Mesenchymal stem cell (in vitro differentiated cells and primary cell): ENCODE measurements around the gene ZCCHC18.
"Not testable (repeated sequence)": the region's sequence is repeated elsewhere in the genome, so short reads cannot be mapped to it uniquely, and the experiment has no call there.

Source experiments
- DNase-seq: peaks from one replicate; pipeline ENCODE4 v3.0.0-alpha.2; 2013
- H2AFZ ChIP-seq: one replicate; pipeline ENCODE4 v1.6.1; 2013; ENCODE audit warnings: low read depth, mild to moderate bottlenecking, control low read depth, inconsistent platforms, low read length, moderate library complexity
- H2AK5ac ChIP-seq: 2 replicates; pipeline ENCODE4 v1.6.1; 2013; ENCODE audit warnings: low read length, moderate library complexity, mild to moderate bottlenecking, inconsistent platforms; ENCODE audit not compliant: severe bottlenecking
- H2BK120ac ChIP-seq: one replicate; pipeline ENCODE4 v1.6.1; 2013; ENCODE audit warnings: low read depth, mild to moderate bottlenecking, inconsistent platforms, low read length, moderate library complexity
- H2BK12ac ChIP-seq, 2 experiments: one replicate each; pipeline ENCODE4 v1.6.1; 2013; ENCODE audit warnings: inconsistent platforms in 2 of 2, low read length in 2 of 2, mild to moderate bottlenecking in 2 of 2, moderate library complexity in 2 of 2, control low read depth in 1 of 2
- H2BK15ac ChIP-seq: one replicate; pipeline ENCODE4 v1.6.1; 2013; ENCODE audit warnings: mild to moderate bottlenecking, low read depth, inconsistent platforms; ENCODE audit not compliant: poor library complexity, severe bottlenecking
- H2BK5ac ChIP-seq: 2 replicates; pipeline ENCODE4 v1.6.1; 2013; ENCODE audit warnings: low read depth, mild to moderate bottlenecking, low read length, control low read depth, inconsistent platforms; ENCODE audit not compliant: poor library complexity, severe bottlenecking
- H3K14ac ChIP-seq, 2 experiments: one replicate each; pipeline ENCODE4 v1.6.1; 2013; ENCODE audit warnings: inconsistent platforms in 2 of 2, low read length in 2 of 2, control low read depth in 1 of 2, mild to moderate bottlenecking in 1 of 2, moderate library complexity in 1 of 2
- H3K18ac ChIP-seq, 2 experiments: one replicate each; pipeline ENCODE4 v1.6.1; 2013; ENCODE audit warnings: inconsistent platforms in 2 of 2, low read length in 2 of 2, control low read depth in 1 of 2, low read depth in 1 of 2, mild to moderate bottlenecking in 1 of 2
- H3K23ac ChIP-seq, 2 experiments: one replicate each; pipeline ENCODE4 v1.6.1; 2013; ENCODE audit warnings: inconsistent platforms in 2 of 2, low read length in 2 of 2, mild to moderate bottlenecking in 2 of 2, moderate library complexity in 2 of 2, control low read depth in 1 of 2
- H3K27ac ChIP-seq: 2 replicates; pipeline ENCODE4 v1.5.1; 2013; ENCODE audit warnings: mild to moderate bottlenecking, moderate library complexity, low read length, control low read depth, inconsistent platforms; ENCODE audit not compliant: poor library complexity, severe bottlenecking
- H3K27me3 ChIP-seq, 2 experiments: 2 replicates each; pipeline versions ENCODE4 v1.6.1 to v1.7.0; 2013; ENCODE audit warnings: low read length in 2 of 2, mild to moderate bottlenecking in 2 of 2, moderate library complexity in 2 of 2, control low read depth in 1 of 2, inconsistent platforms in 1 of 2; ENCODE audit not compliant: control insufficient read depth in 1 of 2, insufficient read depth in 1 of 2
- H3K36me3 ChIP-seq, 2 experiments: 2 replicates each; pipeline versions ENCODE4 v1.6.1 to v1.7.0; 2013; ENCODE audit warnings: low read length in 2 of 2, control low read depth in 1 of 2, inconsistent platforms in 1 of 2, low read depth in 1 of 2, mild to moderate bottlenecking in 1 of 2; ENCODE audit not compliant: insufficient read depth in 2 of 2, control insufficient read depth in 1 of 2
- H3K4ac ChIP-seq, 2 experiments: one replicate each; pipeline ENCODE4 v1.6.1; 2013; ENCODE audit warnings: inconsistent platforms in 2 of 2, low read length in 2 of 2, mild to moderate bottlenecking in 2 of 2, moderate library complexity in 2 of 2, control low read depth in 1 of 2, low read depth in 1 of 2
- H3K4me1 ChIP-seq: 2 replicates; pipeline ENCODE4 v1.6.1; 2013; ENCODE audit warnings: low read depth, low read length, control low read depth; ENCODE audit not compliant: control insufficient read depth, insufficient read depth
- H3K4me2 ChIP-seq: 2 replicates; pipeline ENCODE4 v1.6.1; 2013; ENCODE audit warnings: low read length, mild to moderate bottlenecking, inconsistent platforms; ENCODE audit not compliant: poor library complexity, severe bottlenecking
- H3K4me3 ChIP-seq, 2 experiments: 2 replicates each; pipeline versions ENCODE4 v1.5.1 to v1.7.0; 2013; ENCODE audit warnings: low read length in 2 of 2, mild to moderate bottlenecking in 2 of 2, control low read depth in 1 of 2, low read depth in 1 of 2; ENCODE audit not compliant: insufficient read depth in 1 of 2
- H3K79me1 ChIP-seq: replicated peaks from 2 replicates; pipeline ENCODE4 v1.6.1; 2013; ENCODE audit warnings: mild to moderate bottlenecking, control low read depth, low read length, inconsistent platforms; ENCODE audit not compliant: poor library complexity, severe bottlenecking
- H3K9ac ChIP-seq: 2 replicates; pipeline ENCODE4 v1.7.0; 2013; ENCODE audit warnings: mild to moderate bottlenecking, low read length, moderate library complexity
- H3K9me3 ChIP-seq: 2 replicates; pipeline ENCODE4 v1.7.0; 2013; ENCODE audit warnings: mild to moderate bottlenecking, low read length; ENCODE audit not compliant: control insufficient read depth
- H4K8ac ChIP-seq: one replicate; pipeline ENCODE4 v1.6.1; 2013; ENCODE audit warnings: inconsistent platforms, mild to moderate bottlenecking, low read length, moderate library complexity
- H4K91ac ChIP-seq: one replicate; pipeline ENCODE4 v1.6.1; 2013; ENCODE audit warnings: mild to moderate bottlenecking, low read length, inconsistent platforms
- WGBS: methylation state at CpG from one replicate; pipeline ENCODE4 v1.1.7; 2013; ENCODE audit warnings: mixed read lengths; 5-methylcytosine and 5-hydroxymethylcytosine counted together

Gene ZCCHC18

DNA sequence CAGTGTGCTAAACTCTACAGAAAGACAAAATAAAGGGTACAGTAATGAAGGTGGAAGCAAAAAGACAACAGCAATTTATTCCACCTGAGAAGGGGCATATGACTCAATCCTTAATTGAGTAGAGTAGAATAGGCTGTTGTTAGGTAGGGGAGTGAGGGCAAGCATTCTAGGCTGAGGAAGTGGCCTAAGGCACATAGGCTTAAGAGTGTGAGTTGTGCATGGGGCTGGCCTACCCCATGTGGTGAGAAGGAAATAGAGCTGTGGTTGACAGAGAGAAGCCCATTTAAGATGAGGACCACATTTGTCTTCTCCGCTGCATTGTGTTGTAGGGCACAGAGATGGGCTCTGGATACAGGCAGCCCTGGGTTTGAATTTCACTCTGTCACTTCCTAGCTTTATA is 3.4 kb upstream of the ZCCHC18 start:
- no peak overlapping the region for H3K4me2 ChIP-seq
- peaks cover 3% of the 10 kb centered on the region for H3K4me1 ChIP-seq
- H4K91ac ChIP-seq: no peak overlapping the region
- H3K27me3 ChIP-seq: peaks cover 0 to 63% of the 10 kb centered on the region in 2 experiments
- no CpG with 5 or more reads among the region's 1 CpG for WGBS
- no peak for DNase-seq
- H3K9me3 ChIP-seq: no peaks in the 10 kb centered on the region
- no peak overlapping the region for H3K18ac ChIP-seq
- peaks cover 0 to 4% of the 10 kb centered on the region in 2 experiments for H3K36me3 ChIP-seq
- no peak overlapping the region for H2AK5ac ChIP-seq
- no peak overlapping the region for H2BK5ac ChIP-seq
- no peak overlapping the region for H3K4ac ChIP-seq
- no peak overlapping the region for H2BK15ac ChIP-seq
- H2BK12ac ChIP-seq: no peak overlapping the region
- H3K14ac ChIP-seq: no peak overlapping the region
- no peak overlapping the region for H3K23ac ChIP-seq
- peaks cover 1% of the 10 kb centered on the region for H3K79me1 ChIP-seq
- no peak overlapping the region for H3K4me3 ChIP-seq
- no peak overlapping the region for H2BK120ac ChIP-seq
- no peak overlapping the region for H2AFZ ChIP-seq
- no peak overlapping the region for H4K8ac ChIP-seq
- no peak overlapping the region for H3K27ac ChIP-seq
- no peak overlapping the region for H3K9ac ChIP-seq

DNA sequence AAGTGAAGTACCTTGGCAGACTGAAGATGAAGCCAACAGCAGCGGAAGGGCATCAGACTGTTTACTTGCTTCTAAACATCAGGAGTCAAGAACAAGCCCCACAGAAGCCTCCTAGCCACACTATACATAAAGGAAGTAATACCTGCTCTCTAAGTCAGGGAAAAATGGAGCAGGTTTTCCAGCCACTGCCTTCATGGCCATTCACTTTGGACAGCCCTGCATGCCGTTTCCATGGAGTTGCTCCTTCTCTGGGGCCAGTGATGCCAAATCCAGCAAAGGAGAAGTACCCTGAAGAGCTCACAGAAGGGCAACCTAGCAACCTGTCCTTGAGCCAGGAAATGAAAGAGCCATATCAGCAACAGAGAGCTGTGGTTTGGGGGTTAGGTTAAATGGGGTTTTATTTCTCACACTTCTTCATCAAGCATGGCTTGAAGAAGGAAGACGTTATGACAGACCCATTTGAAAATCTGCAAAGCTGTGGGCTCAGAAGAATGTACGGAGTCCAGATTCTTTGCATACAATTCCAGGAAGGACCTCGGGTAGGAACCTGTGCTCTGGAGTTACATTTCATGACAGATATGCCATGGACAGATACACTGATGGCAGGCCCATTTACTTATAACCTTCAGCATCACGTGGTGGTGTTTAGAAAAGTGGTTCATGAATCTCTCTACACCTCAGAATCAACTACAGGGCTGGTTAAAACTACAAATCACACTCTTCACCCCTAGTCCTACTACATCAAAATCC is 1.7 kb upstream of the ZCCHC18 start:
- not testable (repeated sequence) for H4K91ac ChIP-seq, H3K4me3 ChIP-seq, H2BK120ac ChIP-seq, H2BK5ac ChIP-seq, H2AK5ac ChIP-seq, H3K23ac ChIP-seq, H2BK12ac ChIP-seq, H3K4me1 ChIP-seq, H3K9ac ChIP-seq, H3K18ac ChIP-seq, H3K27ac ChIP-seq, H2BK15ac ChIP-seq, H3K4me2 ChIP-seq, H3K14ac ChIP-seq, H2AFZ ChIP-seq, H4K8ac ChIP-seq, H3K4ac ChIP-seq, H3K9me3 ChIP-seq, H3K36me3 ChIP-seq, DNase-seq, H3K79me1 ChIP-seq
- H3K27me3 ChIP-seq: peaks cover 0 to 73% of the 10 kb centered on the region in 2 experiments
- WGBS: 85% methylated on average over 4 of the region's 6 CpGs

DNA sequence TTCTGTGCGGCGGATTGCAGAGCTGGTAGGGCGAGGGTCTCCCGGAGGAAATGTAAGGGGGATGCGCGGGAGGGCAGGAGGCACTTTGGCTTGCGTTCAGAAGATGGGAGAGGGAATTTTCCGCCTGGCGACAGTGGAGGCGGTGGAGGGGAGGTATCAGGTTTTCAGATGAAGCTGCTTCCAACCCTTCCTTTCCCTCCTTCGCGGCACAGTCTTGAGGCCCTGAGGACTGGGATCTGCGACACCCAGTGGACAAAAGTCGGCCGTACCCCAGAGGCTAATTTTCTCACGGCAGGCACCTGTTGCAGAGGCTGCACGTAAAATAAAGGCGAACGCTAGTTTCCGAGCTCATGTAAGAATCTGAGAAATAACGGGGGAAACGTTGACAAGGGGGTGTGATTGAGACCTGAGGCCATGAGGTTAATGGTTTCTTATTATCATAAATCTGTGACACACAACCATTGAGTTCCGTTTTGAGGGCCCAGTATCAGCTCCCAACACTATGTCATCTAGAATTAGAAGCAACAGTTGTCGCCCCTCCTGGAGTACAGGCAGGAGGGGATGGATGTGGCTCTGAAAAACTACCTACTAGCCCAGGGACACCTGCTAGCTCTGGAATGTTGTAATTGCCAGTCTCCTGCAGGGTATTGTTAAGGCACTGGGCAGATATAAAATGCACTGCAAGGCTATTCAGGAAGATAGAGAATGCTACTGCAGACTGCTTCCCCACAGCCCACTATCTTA is 1.1 kb downstream of the ZCCHC18 start:
- no peak overlapping the region for H2BK12ac ChIP-seq
- no peak overlapping the region for H2AFZ ChIP-seq
- no peak overlapping the region for H2AK5ac ChIP-seq
- no peak overlapping the region for H4K8ac ChIP-seq
- no peak overlapping the region for H4K91ac ChIP-seq
- H3K79me1 ChIP-seq: peaks cover 3% of the 10 kb centered on the region
- H3K4me2 ChIP-seq: peak overlapping the region; percentile 91
- peak overlapping the region; percentile 72 to 80 for H3K4me3 ChIP-seq
- H3K18ac ChIP-seq: no peak overlapping the region
- H3K23ac ChIP-seq: no peak overlapping the region
- H3K27ac ChIP-seq: no peak overlapping the region
- no peaks in the 10 kb centered on the region for H3K9me3 ChIP-seq
- H3K14ac ChIP-seq: no peak overlapping the region
- H3K9ac ChIP-seq: peak overlapping the region; percentile 73
- H3K27me3 ChIP-seq: peaks cover 0 to 60% of the 10 kb centered on the region in 2 experiments
- no peak overlapping the region for H2BK120ac ChIP-seq
- no peaks in the 10 kb centered on the region for H3K36me3 ChIP-seq
- no peak overlapping the region for H2BK5ac ChIP-seq
- no peak overlapping the region for H3K4ac ChIP-seq
- peak; percentile 66 for DNase-seq
- peaks cover 3% of the 10 kb centered on the region for H3K4me1 ChIP-seq
- H2BK15ac ChIP-seq: no peak overlapping the region
- WGBS: 24% methylated on average over 8 of the region's 24 CpGs

DNA sequence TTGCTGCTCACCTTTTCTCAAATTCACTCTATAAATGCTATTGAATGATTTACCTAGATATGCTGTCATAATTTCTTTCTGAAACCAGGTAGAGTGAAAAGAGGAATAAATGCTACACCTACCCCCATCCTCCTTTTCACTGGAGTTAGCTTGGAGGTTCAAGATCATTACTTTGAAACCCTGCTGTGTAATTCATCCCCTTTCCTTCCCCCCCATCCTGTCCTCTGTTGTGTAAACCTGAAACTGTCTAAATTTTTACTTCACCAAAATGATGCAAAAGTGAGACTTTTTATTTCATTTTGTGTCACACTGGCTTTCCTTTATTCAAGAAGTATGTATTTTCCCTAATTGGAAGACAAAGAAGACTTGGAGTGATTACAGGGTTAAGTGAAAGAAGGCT is 5.4 kb downstream of the ZCCHC18 start:
- no peaks in the 10 kb centered on the region for H3K9me3 ChIP-seq

More for the DNA sequence above, 5.4 kb downstream of the ZCCHC18 start:
- Histone ChIP-seq H2BK5ac (no peak overlapping the region), H3K23ac (no peak overlapping the region), H3K4ac (no peak overlapping the region), H2AK5ac (no peak overlapping the region), H3K4me1 (peaks cover 2% of the 10 kb centered on the region), H3K9ac (no peak overlapping the region), H2BK120ac (no peak overlapping the region), H3K4me3 (no peak overlapping the region), H2AFZ (no peak overlapping the region), H3K14ac (no peak overlapping the region), H4K8ac (no peak overlapping the region), H2BK15ac (no peak overlapping the region), H3K18ac (no peak overlapping the region), H3K27ac (no peak overlapping the region), H4K91ac (no peak overlapping the region), H3K27me3 (peaks cover 0 to 38% of the 10 kb centered on the region in 2 experiments), H2BK12ac (no peak overlapping the region), H3K36me3 (no peaks in the 10 kb centered on the region), H3K4me2 (no peak overlapping the region), H3K79me1 (peaks cover 3% of the 10 kb centered on the region)
- no peak for DNase-seq
